Prostate gland (tissue), 2 donors: ENCODE measurements around the gene SLAMF7. TPM values are rescaled to one million over a fixed set of nuclear protein-coding genes. Genes with fewer than 3 reads are reported as not detected.

ENCODE experiments used
- DNase-seq: peaks from one replicate; pipeline ENCODE4 v3.0.0-alpha.2; 2019; ENCODE audit warnings: low spot score
- H3K27ac ChIP-seq, 2 donors: fragments of 200-600 bp; sonication (generic); 2 replicates each; pipeline ENCODE4 v1.5.1; 2017 to 2019
- H3K27me3 ChIP-seq: fragments of 200-600 bp; sonication (generic); replicated peaks from 2 replicates; pipeline ENCODE4 v1.5.1; 2019; ENCODE audit not compliant: insufficient read depth
- H3K36me3 ChIP-seq, 2 donors: fragments of 200-600 bp; sonication (generic); 1 replicate in 1 of 2; 2 replicates in 1 of 2; pipeline versions ENCODE4 v1.5.1 to v1.8.1; 2017 to 2019
- H3K4me1 ChIP-seq: fragments of 200-600 bp; sonication (generic); replicated peaks from 2 replicates; pipeline ENCODE4 v1.5.1; 2019
- H3K4me3 ChIP-seq, 2 donors: fragments of 200-600 bp; sonication (generic); 2 replicates each; pipeline ENCODE4 v1.5.1; 2017 to 2019
- H3K9me3 ChIP-seq: fragments of 200-600 bp; sonication (generic); 2 replicates; pipeline ENCODE4 v1.5.1; 2017
- CTCF ChIP-seq, 4 experiments: fragments of 200-600 bp in 2 of 4; fragments of 450-650 bp in 2 of 4; sonication (generic) in 2 of 4; IDR thresholded peaks; 1 replicate in 3 of 4; 2 replicates in 1 of 4; pipeline ENCODE4 v1.5.1; 2016 to 2019; ENCODE audit warnings: antibody characterized with exemption in 4 of 4, mild to moderate bottlenecking in 2 of 4, moderate library complexity in 2 of 4
- POLR2A ChIP-seq: fragments of 450-650 bp; IDR thresholded peaks from one replicate; pipeline ENCODE4 v1.6.1; 2016; ENCODE audit warnings: antibody characterized with exemption, mild to moderate bottlenecking
- POLR2AphosphoS5 ChIP-seq: sonication (generic); formaldehyde crosslinking; IDR thresholded peaks from one replicate; pipeline ENCODE4 v1.6.1; 2017; ENCODE audit warnings: antibody characterized with exemption
- WGBS: methylation state at CpG from one replicate; pipeline ENCODE4 v1.1.5; 2018; 5-methylcytosine and 5-hydroxymethylcytosine counted together
- intact Hi-C: fragments of 100-400 bp; cut with DNase I; formaldehyde crosslinking; loops from one replicate; pipeline ENCODE4 v1.14.2; 2022
- total RNA-seq, 2 donors: library from RNA; depleted of rRNA; stranded (reverse); fragments of >200 nt; gene quantifications; one replicate each; pipeline ENCODE4 v1.1.0, GENCODE V29; 2016

Gene SLAMF7
- total RNA-seq, 2 donors from 2014 or later = 0.14 to 0.51 TPM

GRCh38 chr1:160741612-160742348 is 2.7 kb downstream of the SLAMF7 start:
- intact Hi-C loops = no loop called here
- H3K9me3 ChIP-seq = no peaks in the 10 kb centered on the region
- no peak for DNase-seq
- WGBS = 66% methylated on average over 5 of the region's 5 CpGs
- no peaks in the 10 kb centered on the region for H3K4me1 ChIP-seq
- no peak for TF ChIP-seq CTCF (IDR thresholded peaks at IDR 0.05)
- no peak for TF ChIP-seq POLR2A
- TF ChIP-seq POLR2AphosphoS5 = no peak
- H3K27me3 ChIP-seq = no peaks in the 10 kb centered on the region
- no peak overlapping the region for H3K27ac ChIP-seq
- no peak overlapping the region for H3K4me3 ChIP-seq
- no peaks in the 10 kb centered on the region for H3K36me3 ChIP-seq

GRCh38 chr1:160742428-160743127 is 3.5 kb downstream of the SLAMF7 start:
- Histone ChIP-seq H3K9me3 (no peaks in the 10 kb centered on the region), H3K4me3 (no peak overlapping the region), H3K4me1 (no peaks in the 10 kb centered on the region), H3K27me3 (no peaks in the 10 kb centered on the region), H3K27ac (no peak overlapping the region), H3K36me3 (no peaks in the 10 kb centered on the region)
- intact Hi-C loops = no loop called here
- DNase-seq = no peak
- TF ChIP-seq CTCF (IDR thresholded peaks at IDR 0.05) (no peak), POLR2A (no peak), POLR2AphosphoS5 (no peak)
- 88% methylated on average over 8 of the region's 8 CpGs for WGBS

GRCh38 chr1:160743266-160743665 is 4.2 kb downstream of the SLAMF7 start:
- WGBS = 78% methylated on average over 3 of the region's 3 CpGs

GRCh38 chr1:160744199-160744851 is 5.3 kb downstream of the SLAMF7 start:
- H3K36me3 ChIP-seq = no peaks in the 10 kb centered on the region
- H3K27me3 ChIP-seq = no peaks in the 10 kb centered on the region
- 73% methylated on average over 7 of the region's 7 CpGs for WGBS
- no peaks in the 10 kb centered on the region for H3K4me1 ChIP-seq
- no peak overlapping the region for H3K27ac ChIP-seq
- DNase-seq = no peak
- H3K4me3 ChIP-seq = no peak overlapping the region
- no peaks in the 10 kb centered on the region for H3K9me3 ChIP-seq
- intact Hi-C loops = no loop called here
- TF ChIP-seq CTCF (IDR thresholded peaks at IDR 0.05) (no peak), POLR2AphosphoS5 (no peak), POLR2A (no peak)

More at GRCh38 chr1:160743266-160743665, 4.2 kb downstream of the SLAMF7 start:
- DNase-seq = no peak
- H3K4me3 ChIP-seq = no peak overlapping the region
- no peaks in the 10 kb centered on the region for H3K36me3 ChIP-seq
- no peak overlapping the region for H3K27ac ChIP-seq
- H3K4me1 ChIP-seq = no peaks in the 10 kb centered on the region
- no peaks in the 10 kb centered on the region for H3K27me3 ChIP-seq
- no peaks in the 10 kb centered on the region for H3K9me3 ChIP-seq
- TF ChIP-seq CTCF (IDR thresholded peaks at IDR 0.05) (no peak), POLR2A (no peak), POLR2AphosphoS5 (no peak)
- intact Hi-C loops = no loop called here
